ENCODE data around the gene BEST2.

DNA sequence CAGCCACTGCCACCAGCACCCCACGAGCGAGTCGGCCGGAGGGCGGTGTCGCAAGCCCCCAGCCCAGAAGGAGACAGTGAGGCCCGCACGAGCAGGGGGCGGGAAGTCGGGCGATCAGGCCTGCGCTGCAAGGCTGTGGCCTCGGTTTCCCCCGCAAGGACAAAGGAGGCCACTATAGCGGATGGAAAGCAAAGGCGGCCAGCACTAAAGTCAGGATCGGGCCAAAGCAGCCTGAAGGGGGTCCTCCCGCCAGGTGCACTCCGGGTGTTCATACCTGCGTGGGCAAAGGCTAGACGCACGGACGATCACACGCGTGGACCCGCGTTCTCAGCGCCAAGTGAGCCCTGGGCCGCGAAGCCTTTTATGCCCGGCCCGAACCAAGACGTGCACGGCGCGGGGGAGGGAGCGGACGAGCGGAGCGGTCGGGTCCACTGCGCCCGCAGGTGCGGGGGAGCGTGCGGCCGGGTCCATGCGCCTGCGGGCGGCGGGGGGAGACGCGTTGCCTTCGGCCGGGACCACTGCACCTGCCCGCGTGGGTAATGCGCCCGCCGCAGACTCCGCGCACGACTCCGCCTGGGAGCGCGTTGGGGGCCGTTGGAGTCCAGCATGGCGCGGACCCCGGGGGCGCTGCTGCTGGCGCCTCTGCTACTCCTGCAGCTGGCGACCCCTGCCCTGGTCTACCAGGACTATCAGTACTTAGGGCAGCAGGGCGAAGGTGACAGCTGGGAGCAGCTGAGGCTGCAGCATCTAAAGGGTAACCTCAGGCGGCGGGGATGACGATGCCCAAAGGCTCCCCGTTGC is 50.1 kb downstream of the BEST2 start, which contains the start of the genes PRDX2 and THSD8:
- TF ChIP-seq, protein P1, sequence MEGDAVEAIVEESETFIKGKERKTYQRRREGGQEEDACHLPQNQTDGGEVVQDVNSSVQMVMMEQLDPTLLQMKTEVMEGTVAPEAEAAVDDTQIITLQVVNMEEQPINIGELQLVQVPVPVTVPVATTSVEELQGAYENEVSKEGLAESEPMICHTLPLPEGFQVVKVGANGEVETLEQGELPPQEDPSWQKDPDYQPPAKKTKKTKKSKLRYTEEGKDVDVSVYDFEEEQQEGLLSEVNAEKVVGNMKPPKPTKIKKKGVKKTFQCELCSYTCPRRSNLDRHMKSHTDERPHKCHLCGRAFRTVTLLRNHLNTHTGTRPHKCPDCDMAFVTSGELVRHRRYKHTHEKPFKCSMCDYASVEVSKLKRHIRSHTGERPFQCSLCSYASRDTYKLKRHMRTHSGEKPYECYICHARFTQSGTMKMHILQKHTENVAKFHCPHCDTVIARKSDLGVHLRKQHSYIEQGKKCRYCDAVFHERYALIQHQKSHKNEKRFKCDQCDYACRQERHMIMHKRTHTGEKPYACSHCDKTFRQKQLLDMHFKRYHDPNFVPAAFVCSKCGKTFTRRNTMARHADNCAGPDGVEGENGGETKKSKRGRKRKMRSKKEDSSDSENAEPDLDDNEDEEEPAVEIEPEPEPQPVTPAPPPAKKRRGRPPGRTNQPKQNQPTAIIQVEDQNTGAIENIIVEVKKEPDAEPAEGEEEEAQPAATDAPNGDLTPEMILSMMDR (conservative IDR thresholded peaks at IDR 0.05): no peak
- peak; percentile 95 for TF ChIP-seq ZFX (IDR thresholded peaks at IDR 0.05)
